Spleen (tissue), 11 donors: ENCODE measurements around the gene APOLD1. TPM values are rescaled to one million over a fixed set of nuclear protein-coding genes. Genes with fewer than 3 reads are reported as not detected.

Source experiments
- DNase-seq: peaks from one replicate; pipeline ENCODE4 v3.0.0-alpha.2; 2020
- H3K27ac ChIP-seq, 8 donors: fragments of 200-600 bp; sonication (generic) in 7 of 8; 1 replicate in 4 of 8; 2 replicates in 4 of 8; pipeline versions ENCODE4 v1.5.0 to v1.8.0; 2016 to 2021; ENCODE audit warnings: inconsistent platforms in 4 of 8, mild to moderate bottlenecking in 4 of 8, moderate library complexity in 1 of 8
- H3K27me3 ChIP-seq, 7 donors: fragments of 200-600 bp; sonication (generic) in 6 of 7; replicated peaks in 1 of 7; 1 replicate in 4 of 7; 2 replicates in 3 of 7; pipeline versions ENCODE4 v1.5.0 to v1.8.0; 2016 to 2021; ENCODE audit warnings: inconsistent platforms in 3 of 7, mild to moderate bottlenecking in 1 of 7
- H3K36me3 ChIP-seq, 6 donors: fragments of 200-600 bp; sonication (generic) in 5 of 6; 1 replicate in 4 of 6; 2 replicates in 2 of 6; pipeline versions ENCODE4 v1.5.0 to v1.8.0; 2016 to 2021; ENCODE audit warnings: inconsistent platforms in 2 of 6
- H3K4me1 ChIP-seq, 6 donors: fragments of 200-600 bp; sonication (generic) in 5 of 6; 1 replicate in 3 of 6; 2 replicates in 3 of 6; pipeline versions ENCODE4 v1.5.0 to v1.8.0; 2016 to 2021; ENCODE audit warnings: inconsistent platforms in 3 of 6
- H3K4me3 ChIP-seq, 8 donors: fragments of 200-600 bp; sonication (generic) in 7 of 8; 1 replicate in 4 of 8; 2 replicates in 4 of 8; pipeline versions ENCODE4 v1.5.0 to v1.8.0; 2016 to 2021; ENCODE audit warnings: inconsistent platforms in 4 of 8, mild to moderate bottlenecking in 4 of 8, moderate library complexity in 2 of 8
- H3K9me3 ChIP-seq, 8 donors: fragments of 200-600 bp; sonication (generic) in 7 of 8; 1 replicate in 4 of 8; 2 replicates in 4 of 8; pipeline versions ENCODE4 v1.5.0 to v1.8.0; 2016 to 2021; ENCODE audit warnings: inconsistent platforms in 4 of 8
- POLR2A ChIP-seq, 3 donors: fragments of 450-650 bp; IDR thresholded peaks; one replicate each; pipeline ENCODE4 v1.5.1; 2017; ENCODE audit warnings: antibody characterized with exemption in 3 of 3, mild to moderate bottlenecking in 1 of 3
- POLR2AphosphoS5 ChIP-seq, 3 donors: sonication (generic); formaldehyde crosslinking; IDR thresholded peaks; one replicate each; pipeline ENCODE4 v1.5.1; 2017; ENCODE audit warnings: antibody characterized with exemption in 3 of 3
- WGBS, 5 donors: extraction: QIAGEN DNeasy Blood & Tissue Kit in 3 of 5; methylation state at CpG; one replicate each; pipeline versions ENCODE4 v1.1.5 to v1.1.7; 2013 to 2018; 5-methylcytosine and 5-hydroxymethylcytosine counted together
- intact Hi-C: fragments of 100-400 bp; cut with DNase I; formaldehyde crosslinking; loops from one replicate; pipeline ENCODE4 v1.15.0; 2023; ENCODE audit warnings: low total_unique reads
- polyA plus RNA-seq, 3 donors: library from polyadenylated mRNA; stranded (reverse); fragments of 200-250 nt; gene quantifications; one replicate each; pipeline ENCODE4 v1.2.1, GENCODE V29; 2013
- total RNA-seq, 7 donors: library from RNA; depleted of rRNA in 3 of 7; stranded (reverse); fragments of >200 nt in 3 of 7; fragmentation: NEBNext Ultra II Directional in 4 of 7; extraction: Animal tissue kit (Norgen Biotek cat#: 25700) in 4 of 7; gene quantifications; one replicate each; pipeline versions ENCODE4 v1.1.0 to v1.2.1, GENCODE V29; 2016 to 2021
- TF ChIP-seq, protein P1 (sequence below), 11 experiments: fragments of 200-600 bp in 7 of 11; fragments of 450-650 bp in 4 of 11; sonication (generic) in 4 of 11; IDR thresholded peaks in 8 of 11; conservative IDR thresholded peaks in 3 of 11; 1 replicate in 7 of 11; 2 replicates in 4 of 11; pipeline versions ENCODE4 v1.4.0 to v1.8.0; 2016 to 2021; ENCODE audit warnings: antibody characterized with exemption in 11 of 11, inconsistent platforms in 4 of 11, mild to moderate bottlenecking in 1 of 11
- donor health status: healthy with polysubstance abuse.
- donor health status: DM: no; HTN: no; CAD: no; lungs with moderate emphysema.
- donor health status: DM: no; HTN: no; CAD: no.
- donor health status: Bipolar disorder and iron deficiency.
- donor health status: healthy.
- donor health status: DM: no; HTN: no; CAD: no.
- donor health status: DM: yes; HTN: yes; CAD: no.

Gene APOLD1
- total and polyA plus RNA-seq, 10 donors = 1.3 to 79.5 (median 12.3) TPM

DNA sequence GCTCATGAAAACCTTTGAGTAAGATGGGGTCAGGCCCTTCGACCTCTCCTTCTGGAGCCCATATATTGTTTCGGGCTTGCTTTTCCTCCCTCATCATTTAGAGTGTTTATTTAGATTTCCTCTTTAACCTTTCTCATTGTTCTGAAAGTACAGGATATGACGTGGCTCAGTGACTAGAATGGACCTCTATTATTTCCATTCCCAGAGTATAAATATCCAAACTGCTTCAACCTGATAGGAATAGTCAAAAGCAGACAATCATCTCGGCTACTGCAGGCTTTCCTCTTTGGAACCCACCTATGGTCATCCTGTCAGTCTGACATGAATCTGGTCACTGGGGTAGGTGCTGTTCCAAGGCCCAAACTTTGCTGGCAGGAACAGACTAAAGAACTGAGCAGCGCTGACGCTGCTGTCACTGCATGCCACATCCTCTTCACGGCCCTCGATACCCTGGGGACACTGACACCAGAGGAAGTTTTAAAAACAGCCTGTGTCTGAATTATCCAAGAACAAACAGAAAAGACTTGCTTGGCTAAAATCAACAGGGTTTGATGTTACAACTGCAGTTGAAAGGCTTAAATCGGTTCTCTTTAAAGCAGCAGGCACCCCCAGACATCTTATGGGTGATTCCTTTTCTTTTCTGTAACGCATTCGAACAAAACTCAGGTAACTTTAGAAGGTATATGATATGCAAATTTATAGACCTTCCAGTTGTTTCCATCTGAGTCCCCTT, 22.7 kb downstream of the APOLD1 start:
- Histone ChIP-seq H3K27ac (peak overlapping the region; percentile 82 to 97 (median 90)), H3K4me1 (peaks cover 10 to 60% (median 44%) of the 10 kb centered on the region in 6 donors), H3K4me3 (peak overlapping the region in 1 of 8 donors; percentile 39), H3K9me3 (no peaks in the 10 kb centered on the region), H3K36me3 (no peaks in the 10 kb centered on the region), H3K27me3 (no peaks in the 10 kb centered on the region)
- TF ChIP-seq, protein P1, sequence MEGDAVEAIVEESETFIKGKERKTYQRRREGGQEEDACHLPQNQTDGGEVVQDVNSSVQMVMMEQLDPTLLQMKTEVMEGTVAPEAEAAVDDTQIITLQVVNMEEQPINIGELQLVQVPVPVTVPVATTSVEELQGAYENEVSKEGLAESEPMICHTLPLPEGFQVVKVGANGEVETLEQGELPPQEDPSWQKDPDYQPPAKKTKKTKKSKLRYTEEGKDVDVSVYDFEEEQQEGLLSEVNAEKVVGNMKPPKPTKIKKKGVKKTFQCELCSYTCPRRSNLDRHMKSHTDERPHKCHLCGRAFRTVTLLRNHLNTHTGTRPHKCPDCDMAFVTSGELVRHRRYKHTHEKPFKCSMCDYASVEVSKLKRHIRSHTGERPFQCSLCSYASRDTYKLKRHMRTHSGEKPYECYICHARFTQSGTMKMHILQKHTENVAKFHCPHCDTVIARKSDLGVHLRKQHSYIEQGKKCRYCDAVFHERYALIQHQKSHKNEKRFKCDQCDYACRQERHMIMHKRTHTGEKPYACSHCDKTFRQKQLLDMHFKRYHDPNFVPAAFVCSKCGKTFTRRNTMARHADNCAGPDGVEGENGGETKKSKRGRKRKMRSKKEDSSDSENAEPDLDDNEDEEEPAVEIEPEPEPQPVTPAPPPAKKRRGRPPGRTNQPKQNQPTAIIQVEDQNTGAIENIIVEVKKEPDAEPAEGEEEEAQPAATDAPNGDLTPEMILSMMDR (IDR thresholded peaks at IDR 0.05 in 8 of 11, conservative IDR thresholded peaks at IDR 0.05 in 3 of 11) = no peak
- TF ChIP-seq POLR2AphosphoS5 (IDR thresholded peaks at IDR 0.05) (peak in 2 of 3 donors; percentile 73 to 87), POLR2A (IDR thresholded peaks at IDR 0.05) (peak in 2 of 3 donors; percentile 11 to 21)
- intact Hi-C loops = no loop called here
- WGBS, 5 donors = 19 to 32% (median 24%) methylated on average over 11 of the region's 11 CpGs
- DNase-seq = peak; percentile 92

DNA sequence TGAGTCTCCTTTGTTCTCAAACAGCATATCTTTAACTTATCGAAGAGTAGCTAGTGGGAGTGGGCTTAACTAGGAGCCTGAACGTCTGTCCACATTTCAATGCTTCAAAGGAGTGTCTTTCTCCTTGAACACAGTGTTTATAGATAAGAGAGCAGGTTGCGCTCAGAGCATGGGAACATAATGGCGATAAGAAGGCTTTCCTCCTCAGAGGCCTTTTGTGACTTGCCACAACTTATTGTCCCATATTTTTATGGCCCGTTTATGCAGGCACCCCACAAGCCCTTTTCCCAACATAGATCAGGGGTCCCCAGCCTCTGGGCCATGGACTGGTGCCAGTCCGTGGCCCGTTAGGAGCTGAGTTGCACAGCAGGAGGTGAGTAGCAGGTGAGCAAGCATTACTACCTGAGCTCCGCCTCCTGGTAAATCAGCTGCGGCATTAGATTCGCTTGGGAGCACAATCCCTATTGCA, 25.1 kb downstream of the APOLD1 start:
- Histone ChIP-seq H3K4me3 (no peak overlapping the region), H3K27me3 (no peaks in the 10 kb centered on the region), H3K4me1 (peaks cover 20 to 71% (median 54%) of the 10 kb centered on the region in 6 donors), H3K27ac (peak overlapping the region in 3 of 8 donors; percentile 88 to 97 (median 91)), H3K36me3 (peaks cover 0 to 12% (median 5%) of the 10 kb centered on the region in 6 donors), H3K9me3 (no peaks in the 10 kb centered on the region)
- no peak for TF ChIP-seq POLR2A (IDR thresholded peaks at IDR 0.05)
- TF ChIP-seq, protein P1 (IDR thresholded peaks at IDR 0.05 in 8 of 11, conservative IDR thresholded peaks at IDR 0.05 in 3 of 11) = no peak
- no peak for TF ChIP-seq POLR2AphosphoS5 (IDR thresholded peaks at IDR 0.05)
- WGBS, 5 donors = 80 to 92% (median 90%) methylated on average over 10 of the region's 10 CpGs
- DNase-seq = no peak
- intact Hi-C loops = no loop called here

DNA sequence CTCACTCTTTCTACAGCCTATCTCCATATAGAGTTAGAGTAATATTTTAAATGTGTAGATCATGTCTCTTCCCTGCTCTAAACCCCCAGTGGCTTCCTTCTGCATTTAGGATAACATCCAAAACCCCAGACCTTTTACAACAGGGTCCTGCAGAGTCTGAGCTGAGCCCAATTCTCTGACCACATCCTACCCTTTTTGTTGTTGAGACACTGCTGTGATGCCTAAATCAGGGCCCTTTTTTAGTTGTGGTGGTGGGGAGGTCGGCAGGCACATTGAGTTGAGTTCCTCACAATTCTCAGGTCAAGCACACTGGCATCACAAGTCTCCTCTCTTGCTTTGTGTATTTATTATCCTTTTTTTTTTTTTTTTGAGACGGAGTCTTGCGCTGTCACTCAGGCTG, 25.9 kb downstream of the APOLD1 start:
- intact Hi-C loops = no loop called here
- Histone ChIP-seq H3K27me3 (no peaks in the 10 kb centered on the region), H3K36me3 (peaks cover 0 to 20% (median 6%) of the 10 kb centered on the region in 6 donors), H3K4me1 (peaks cover 25 to 76% (median 62%) of the 10 kb centered on the region in 6 donors), H3K27ac (no peak overlapping the region), H3K4me3 (no peak overlapping the region), H3K9me3 (no peaks in the 10 kb centered on the region)
- no peak for DNase-seq
- WGBS, 5 donors = 78 to 86% (median 84%) methylated on average over 3 of the region's 3 CpGs
- TF ChIP-seq, protein P1 (IDR thresholded peaks at IDR 0.05 in 8 of 11, conservative IDR thresholded peaks at IDR 0.05 in 3 of 11) = no peak
- TF ChIP-seq POLR2A (IDR thresholded peaks at IDR 0.05) = no peak
- TF ChIP-seq POLR2AphosphoS5 (IDR thresholded peaks at IDR 0.05) = no peak

DNA sequence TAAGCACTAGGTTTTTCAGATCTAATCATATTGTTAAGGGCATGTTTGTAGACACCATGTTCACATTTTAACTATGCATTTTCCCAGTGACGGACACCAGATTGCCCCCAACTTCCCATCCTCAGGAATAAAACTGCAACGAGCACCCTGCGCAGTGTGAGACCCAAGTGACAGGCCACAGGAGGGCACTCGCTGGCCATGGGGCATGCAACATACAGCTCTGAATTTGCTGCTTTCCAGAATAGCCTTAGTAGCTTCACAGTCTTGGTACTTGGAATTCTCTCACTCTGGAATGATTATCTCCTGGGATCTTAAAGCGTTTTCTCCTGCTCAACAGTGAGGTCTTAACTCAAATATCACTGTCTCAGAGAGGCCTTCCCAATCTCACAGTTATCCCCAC, 26.7 kb downstream of the APOLD1 start:
- intact Hi-C loops = no loop called here

More for the DNA sequence above, 26.7 kb downstream of the APOLD1 start:
- TF ChIP-seq POLR2AphosphoS5 (IDR thresholded peaks at IDR 0.05) (no peak), POLR2A (IDR thresholded peaks at IDR 0.05) (no peak)
- TF ChIP-seq, protein P1 (IDR thresholded peaks at IDR 0.05 in 8 of 11, conservative IDR thresholded peaks at IDR 0.05 in 3 of 11) = no peak
- Histone ChIP-seq H3K27me3 (no peaks in the 10 kb centered on the region), H3K4me3 (no peak overlapping the region), H3K9me3 (no peaks in the 10 kb centered on the region), H3K4me1 (peaks cover 29 to 76% (median 64%) of the 10 kb centered on the region in 6 donors), H3K27ac (peak overlapping the region in 1 of 8 donors; percentile 83), H3K36me3 (peaks cover 0 to 26% (median 9%) of the 10 kb centered on the region in 6 donors)
- DNase-seq = no peak
- 94 to 99% (median 97%) methylated on average over 5 of the region's 5 CpGs for WGBS, 5 donors
